Hepatocyte (in vitro differentiated cells): ENCODE measurements around the gene IGFLR1. TPM values are rescaled to one million over a fixed set of nuclear protein-coding genes. Genes with fewer than 3 reads are reported as not detected.
A peak's percentile ranks its signal among the peaks of the same experiment; 100 is the strongest.

Experiments used
- DNase-seq: peaks from one replicate; pipeline ENCODE4 v3.0.0-alpha.2; 2016; ENCODE audit warnings: low spot score
- H2AFZ ChIP-seq: fragments of 200-600 bp; sonication (generic); 2 replicates; pipeline ENCODE4 v1.6.0; 2016; ENCODE audit warnings: antibody characterized with exemption, mild to moderate bottlenecking
- H3K27ac ChIP-seq: fragments of 200-600 bp; sonication (generic); 2 replicates; pipeline ENCODE4 v1.5.1; 2016; ENCODE audit warnings: mild to moderate bottlenecking
- H3K27me3 ChIP-seq: fragments of 200-600 bp; sonication (generic); 2 replicates; pipeline ENCODE4 v1.6.1; 2016
- H3K36me3 ChIP-seq: fragments of 200-600 bp; sonication (generic); replicated peaks from 2 replicates; pipeline ENCODE4 v1.5.1; 2016; ENCODE audit warnings: low read depth; ENCODE audit not compliant: insufficient read depth
- H3K4me1 ChIP-seq: fragments of 200-600 bp; sonication (generic); 2 replicates; pipeline ENCODE4 v1.5.1; 2016; ENCODE audit warnings: mild to moderate bottlenecking, moderate library complexity; ENCODE audit not compliant: insufficient read depth
- H3K4me2 ChIP-seq: fragments of 200-600 bp; sonication (generic); 2 replicates; pipeline ENCODE4 v1.6.0; 2016
- H3K4me3 ChIP-seq: fragments of 200-600 bp; sonication (generic); 2 replicates; pipeline ENCODE4 v1.5.1; 2016; ENCODE audit warnings: mild to moderate bottlenecking
- H3K79me2 ChIP-seq: fragments of 200-600 bp; sonication (generic); 2 replicates; pipeline ENCODE4 v1.6.0; 2017; ENCODE audit warnings: mild to moderate bottlenecking
- H3K9me2 ChIP-seq: fragments of 200-600 bp; sonication (generic); replicated peaks from 2 replicates; pipeline ENCODE4 v1.6.0; 2017; ENCODE audit warnings: mild to moderate bottlenecking; ENCODE audit not compliant: insufficient read depth
- H3K9me3 ChIP-seq: fragments of 200-600 bp; sonication (generic); 2 replicates; pipeline ENCODE4 v1.5.1; 2016; ENCODE audit warnings: low read depth, mild to moderate bottlenecking
- H4K20me1 ChIP-seq: fragments of 200-600 bp; sonication (generic); 2 replicates; pipeline ENCODE4 v1.6.0; 2016; ENCODE audit warnings: mild to moderate bottlenecking; ENCODE audit not compliant: insufficient read depth, poor library complexity, severe bottlenecking
- EZH2 ChIP-seq: fragments of 200-600 bp; sonication (generic); IDR thresholded peaks from 2 replicates; pipeline ENCODE4 v1.6.1; 2016; ENCODE audit warnings: antibody characterized with exemption, mild to moderate bottlenecking, borderline replicate concordance
- EZH2phosphoT487 ChIP-seq: fragments of 200-600 bp; sonication (generic); IDR thresholded peaks from one replicate; pipeline ENCODE4 v1.6.1; 2018; ENCODE audit warnings: antibody characterized with exemption, mild to moderate bottlenecking, low read depth, moderate library complexity; ENCODE audit not compliant: unreplicated experiment, severe bottlenecking
- WGBS: methylation state at CpG from one replicate; pipeline ENCODE4 v1.1.6; 2016; ENCODE audit warnings: low lambda C conversion rate; ENCODE audit errors: missing lambda C conversion rate; 5-methylcytosine and 5-hydroxymethylcytosine counted together
- polyA plus RNA-seq: library from polyadenylated mRNA; unstranded; fragments of >200 nt; fragmentation: Nextera tagmentation; extraction: Ambion mirVana; gene quantifications from 2 replicates; pipeline ENCODE4 v1.2.1, GENCODE V29; 2016
- total RNA-seq: library from RNA; depleted of rRNA; stranded (reverse); fragments of >200 nt; gene quantifications from 2 replicates; pipeline ENCODE4 v1.2.3, GENCODE V29; 2014
- TF ChIP-seq, protein P1 (sequence below): fragments of 200-600 bp; sonication (generic); IDR thresholded peaks from 2 replicates; pipeline ENCODE4 v1.5.1; 2016; ENCODE audit warnings: antibody characterized with exemption, mild to moderate bottlenecking; ENCODE audit not compliant: poor library complexity

IGFLR1 gene
- total and polyA plus RNA-seq, 2 experiments from 2014 or later = 4.5 to 5.6 TPM

DNA sequence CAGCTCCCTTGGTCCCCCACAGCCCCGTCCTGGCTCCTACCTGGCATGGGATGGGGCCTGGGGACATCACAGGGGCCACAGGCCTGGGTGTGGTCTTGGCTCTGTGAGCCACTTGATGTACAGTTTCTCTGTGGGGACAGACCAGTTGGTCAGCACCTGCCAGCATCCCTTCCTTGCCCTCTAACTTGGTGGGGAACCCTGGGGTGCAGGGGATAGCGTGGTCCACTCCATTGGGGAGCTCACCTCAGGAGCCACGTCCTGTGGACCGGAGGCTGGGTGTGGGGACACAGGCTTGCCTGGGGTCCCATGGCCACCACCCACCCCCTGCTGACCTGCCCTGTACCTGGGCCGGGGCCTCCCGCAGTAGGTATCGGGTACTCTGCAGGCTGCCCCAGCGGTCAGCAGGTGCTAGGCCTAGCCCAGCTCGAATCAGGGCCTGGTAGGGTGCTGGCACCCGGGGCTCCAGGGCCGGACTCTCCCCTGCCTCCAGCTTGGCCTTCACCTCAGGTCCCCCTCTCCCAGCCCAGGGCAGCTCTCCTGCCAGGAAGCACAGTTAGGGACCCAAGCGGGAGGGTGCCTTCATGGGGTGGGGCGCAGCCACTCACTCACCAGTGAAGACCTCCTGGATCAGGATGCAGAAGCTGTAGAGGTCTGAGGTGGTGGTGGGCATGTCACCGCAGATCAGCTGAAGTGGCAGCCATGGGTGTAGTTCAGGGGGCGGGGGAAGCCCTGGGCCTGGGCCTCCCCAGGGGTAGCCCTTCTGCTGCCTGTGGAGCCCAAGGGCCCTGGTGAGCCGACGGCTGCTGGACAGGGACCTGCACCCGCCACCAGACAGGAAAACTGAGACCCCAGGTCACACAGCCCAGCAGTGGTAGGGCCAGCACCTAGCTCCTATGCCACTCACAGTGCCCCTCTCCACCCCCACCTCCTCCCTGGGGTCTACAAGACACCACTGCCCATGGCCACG, 48.0 kb upstream of the IGFLR1 start:
- Histone ChIP-seq H2AFZ (no peak overlapping the region), H3K79me2 (no peaks in the 10 kb centered on the region), H4K20me1 (no peaks in the 10 kb centered on the region), H3K27ac (no peak overlapping the region), H3K9me3 (no peaks in the 10 kb centered on the region), H3K4me1 (no peaks in the 10 kb centered on the region), H3K4me3 (no peak overlapping the region), H3K9me2 (no peaks in the 10 kb centered on the region), H3K27me3 (no peaks in the 10 kb centered on the region), H3K4me2 (no peak overlapping the region), H3K36me3 (no peaks in the 10 kb centered on the region)
- TF ChIP-seq EZH2phosphoT487 (no peak), EZH2 (no peak)
- TF ChIP-seq, protein P1, sequence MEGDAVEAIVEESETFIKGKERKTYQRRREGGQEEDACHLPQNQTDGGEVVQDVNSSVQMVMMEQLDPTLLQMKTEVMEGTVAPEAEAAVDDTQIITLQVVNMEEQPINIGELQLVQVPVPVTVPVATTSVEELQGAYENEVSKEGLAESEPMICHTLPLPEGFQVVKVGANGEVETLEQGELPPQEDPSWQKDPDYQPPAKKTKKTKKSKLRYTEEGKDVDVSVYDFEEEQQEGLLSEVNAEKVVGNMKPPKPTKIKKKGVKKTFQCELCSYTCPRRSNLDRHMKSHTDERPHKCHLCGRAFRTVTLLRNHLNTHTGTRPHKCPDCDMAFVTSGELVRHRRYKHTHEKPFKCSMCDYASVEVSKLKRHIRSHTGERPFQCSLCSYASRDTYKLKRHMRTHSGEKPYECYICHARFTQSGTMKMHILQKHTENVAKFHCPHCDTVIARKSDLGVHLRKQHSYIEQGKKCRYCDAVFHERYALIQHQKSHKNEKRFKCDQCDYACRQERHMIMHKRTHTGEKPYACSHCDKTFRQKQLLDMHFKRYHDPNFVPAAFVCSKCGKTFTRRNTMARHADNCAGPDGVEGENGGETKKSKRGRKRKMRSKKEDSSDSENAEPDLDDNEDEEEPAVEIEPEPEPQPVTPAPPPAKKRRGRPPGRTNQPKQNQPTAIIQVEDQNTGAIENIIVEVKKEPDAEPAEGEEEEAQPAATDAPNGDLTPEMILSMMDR = no peak
- no peak for DNase-seq
- 85% methylated on average over 16 of the region's 19 CpGs for WGBS

DNA sequence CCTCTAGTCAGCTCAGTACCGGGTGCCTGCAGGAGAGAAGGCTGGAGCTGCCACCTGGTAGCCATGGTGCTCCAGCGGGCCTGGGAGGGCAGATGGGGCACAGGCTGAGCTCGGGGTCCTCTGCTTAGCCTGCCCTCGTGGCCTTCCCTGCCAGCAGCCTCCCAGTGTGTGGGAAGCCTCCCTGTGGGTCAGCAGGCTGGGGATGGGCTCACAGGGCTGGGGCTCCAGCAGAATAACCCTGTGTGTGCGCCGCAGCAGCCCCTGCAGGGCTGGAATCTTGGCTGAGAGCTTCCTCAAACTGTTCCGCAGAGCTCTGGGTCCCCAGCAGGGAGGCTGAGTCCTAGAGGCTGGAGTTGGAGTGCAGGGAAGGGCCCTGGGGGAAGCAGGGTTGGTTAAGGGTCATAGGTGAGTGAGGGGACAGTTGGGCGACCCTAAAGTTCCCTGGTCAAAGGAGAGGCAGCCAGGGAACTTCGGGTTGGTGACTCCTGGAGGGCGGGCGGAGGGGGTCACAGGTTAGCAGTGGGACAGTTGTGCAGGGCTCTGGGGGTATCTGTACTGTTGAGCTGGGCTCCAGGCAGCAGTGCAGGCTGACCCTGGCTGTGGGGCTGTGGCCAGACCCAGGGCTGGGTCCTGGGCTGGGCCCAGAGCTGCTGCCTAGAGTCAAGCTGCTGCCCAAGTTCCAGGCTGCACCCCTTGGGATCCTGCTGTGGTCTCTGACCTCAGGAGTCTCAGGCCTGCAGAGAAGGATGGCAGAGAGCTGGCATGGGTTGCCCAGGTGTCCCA, 47.1 kb upstream of the IGFLR1 start:
- no peaks in the 10 kb centered on the region for H3K36me3 ChIP-seq
- peak; percentile 2 for DNase-seq
- no peaks in the 10 kb centered on the region for H3K9me2 ChIP-seq
- H3K27me3 ChIP-seq = no peaks in the 10 kb centered on the region
- no peak overlapping the region for H3K27ac ChIP-seq
- no peak overlapping the region for H3K4me2 ChIP-seq
- H3K4me3 ChIP-seq = no peak overlapping the region
- no peak for TF ChIP-seq EZH2phosphoT487
- TF ChIP-seq, protein P1 = no peak
- no peak for TF ChIP-seq EZH2
- H2AFZ ChIP-seq = no peak overlapping the region
- H3K9me3 ChIP-seq = no peaks in the 10 kb centered on the region
- no peaks in the 10 kb centered on the region for H3K79me2 ChIP-seq
- 90% methylated on average over 11 of the region's 11 CpGs for WGBS
- no peaks in the 10 kb centered on the region for H4K20me1 ChIP-seq
- H3K4me1 ChIP-seq = no peaks in the 10 kb centered on the region

DNA sequence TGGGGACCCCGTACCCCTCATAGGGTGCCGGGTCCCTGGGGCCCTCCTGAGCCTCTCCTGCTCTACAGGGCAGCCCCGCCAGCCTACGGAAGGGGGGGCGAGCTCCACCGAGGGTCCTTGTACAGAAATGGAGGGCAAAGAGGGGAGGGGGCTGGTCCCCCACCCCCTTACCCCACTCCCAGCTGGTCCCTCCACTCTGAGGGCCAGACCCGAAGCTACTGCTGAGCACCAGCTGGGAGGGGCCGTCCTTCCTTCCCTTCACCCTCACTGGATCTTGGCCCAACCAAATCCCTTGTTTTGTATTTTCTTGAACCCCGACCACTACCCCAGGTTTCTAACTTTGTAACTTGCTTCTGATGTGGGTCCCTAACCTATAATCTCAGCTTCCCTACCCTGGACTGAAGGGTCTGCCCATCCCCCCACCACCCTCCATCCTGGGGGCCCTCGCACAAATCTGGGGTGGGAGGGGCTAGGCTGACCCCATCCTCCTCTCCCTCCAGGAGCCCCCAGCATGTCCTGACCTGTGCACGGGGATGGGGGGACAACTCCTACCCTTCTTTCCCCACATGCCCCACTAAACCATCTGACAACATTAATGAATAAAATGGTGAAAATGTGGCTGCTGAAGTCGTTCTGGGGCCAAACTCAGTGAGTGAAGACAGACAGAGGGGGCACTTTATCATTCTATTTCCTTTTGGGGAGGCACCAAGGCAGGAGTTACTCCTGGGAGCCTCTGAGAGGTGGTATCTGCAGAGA, 46.1 kb upstream of the IGFLR1 start:
- no peaks in the 10 kb centered on the region for H3K9me2 ChIP-seq
- no peak overlapping the region for H3K4me2 ChIP-seq
- H4K20me1 ChIP-seq = no peaks in the 10 kb centered on the region
- no peaks in the 10 kb centered on the region for H3K9me3 ChIP-seq
- no peaks in the 10 kb centered on the region for H3K79me2 ChIP-seq
- no peaks in the 10 kb centered on the region for H3K36me3 ChIP-seq
- H2AFZ ChIP-seq = no peak overlapping the region
- no peak overlapping the region for H3K4me3 ChIP-seq
- WGBS = 87% methylated on average over 7 of the region's 12 CpGs
- DNase-seq = peak; percentile 4
- H3K4me1 ChIP-seq = no peaks in the 10 kb centered on the region
- no peaks in the 10 kb centered on the region for H3K27me3 ChIP-seq
- H3K27ac ChIP-seq = no peak overlapping the region
- TF ChIP-seq, protein P1 = no peak
- TF ChIP-seq EZH2 (no peak), EZH2phosphoT487 (no peak)
